ENCODE measurements around the gene SEMA6B.

The SEMA6B gene

DNA sequence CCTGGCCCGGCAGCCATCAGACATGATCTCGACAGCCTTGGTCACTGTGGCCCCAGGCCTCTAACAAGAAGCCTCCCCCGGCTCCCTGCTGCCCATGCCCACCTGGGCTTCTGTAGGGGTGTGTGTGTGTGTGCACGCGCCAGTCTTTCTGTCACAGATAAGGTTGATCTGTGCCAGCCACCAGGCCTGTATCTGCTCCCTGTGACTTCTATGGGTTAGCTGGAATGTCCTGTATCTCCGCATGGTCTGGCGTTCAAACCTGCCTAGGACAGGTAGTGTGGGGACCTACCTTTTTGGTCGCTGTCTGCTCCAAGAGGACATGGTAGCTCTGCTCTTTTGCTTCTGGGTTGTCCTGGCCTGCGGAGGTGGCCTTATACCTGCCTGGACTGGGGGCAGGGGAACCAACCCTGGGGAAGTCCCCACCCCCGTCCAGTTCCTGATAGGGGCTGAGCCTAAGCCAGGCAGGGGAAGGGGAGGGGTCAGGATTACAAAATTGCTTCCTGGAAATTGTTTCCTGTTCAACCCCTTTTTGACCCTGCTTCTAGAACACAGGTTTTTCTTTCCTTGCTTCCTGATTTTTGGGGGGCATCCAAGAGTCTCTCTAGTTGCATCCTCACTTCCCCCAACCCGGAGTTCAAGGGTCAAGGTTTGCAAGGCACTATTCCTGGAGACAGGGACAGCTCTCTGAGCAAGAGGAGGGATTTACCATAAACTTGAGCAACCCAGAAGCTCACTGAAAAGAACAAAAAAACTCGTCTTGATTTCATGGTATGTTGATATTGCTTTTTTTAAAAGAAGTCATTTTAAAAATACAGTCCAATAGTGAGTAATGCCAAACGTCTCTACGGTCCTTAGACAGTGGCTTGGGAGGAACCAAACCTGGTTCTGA, 19.5 kb downstream of the SEMA6B start, which contains the start of gene LRG1:
Gene LRG1 (minus strand): TSS at position 344 of the 889 bp plus-strand sequence. CDS start 23 bp downstream, at position 321.
- DNase-seq (ENCODE audit: low read depth, low spot score): no peak
- H3K27ac ChIP-seq: no peak within 1 kb of the TSS
- TF ChIP-seq POLR2AphosphoS5 (IDR thresholded peaks at IDR 0.05; ENCODE audit: borderline replicate concordance, low read depth, low read length) (no peak), EZH2 (IDR thresholded peaks at IDR 0.05) (no peak), FOXP2 (optimal IDR thresholded peaks at IDR 0.05; ENCODE audit: control extremely low read depth, extremely low read length, insufficient read depth) (no peak)
- no peak within 1 kb of the TSS for H3K9ac ChIP-seq (ENCODE audit: insufficient read length)
- H3K4me3 ChIP-seq: no peak within 1 kb of the TSS
- no peaks in the 10 kb centered on the region for H3K9me3 ChIP-seq (ENCODE audit: low read depth, low read length)
- H3K36me3 ChIP-seq (ENCODE audit: insufficient read depth, low read length): no peaks in the 10 kb centered on the region

DNA sequence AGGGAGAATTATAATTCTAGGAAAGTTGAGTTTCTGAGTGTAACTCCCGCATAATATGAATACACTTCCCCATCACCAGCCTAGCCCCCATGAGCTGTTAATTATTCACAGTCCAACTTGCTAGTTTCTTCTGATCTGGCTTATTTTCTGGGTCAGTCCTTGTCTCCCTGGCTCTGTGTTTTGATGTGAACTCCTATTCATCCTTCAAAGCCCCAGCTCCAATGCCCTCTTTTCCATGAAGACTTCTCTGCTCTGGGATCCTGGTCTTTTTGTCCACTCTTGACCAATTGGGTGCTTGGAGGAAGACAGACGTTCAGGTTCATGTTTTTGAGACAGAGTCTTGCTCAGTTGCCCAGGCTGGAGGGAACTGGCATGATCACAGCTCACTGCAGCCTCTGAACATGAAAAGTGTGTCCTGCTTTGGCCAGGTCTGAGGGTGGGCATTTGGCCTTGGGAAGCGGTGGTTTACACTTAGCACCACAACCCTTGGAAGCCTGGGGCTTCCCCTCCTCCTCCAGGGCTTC, 20.3 kb downstream of the SEMA6B start:
- H3K9ac ChIP-seq (ENCODE audit: insufficient read length): no peak overlapping the region

DNA sequence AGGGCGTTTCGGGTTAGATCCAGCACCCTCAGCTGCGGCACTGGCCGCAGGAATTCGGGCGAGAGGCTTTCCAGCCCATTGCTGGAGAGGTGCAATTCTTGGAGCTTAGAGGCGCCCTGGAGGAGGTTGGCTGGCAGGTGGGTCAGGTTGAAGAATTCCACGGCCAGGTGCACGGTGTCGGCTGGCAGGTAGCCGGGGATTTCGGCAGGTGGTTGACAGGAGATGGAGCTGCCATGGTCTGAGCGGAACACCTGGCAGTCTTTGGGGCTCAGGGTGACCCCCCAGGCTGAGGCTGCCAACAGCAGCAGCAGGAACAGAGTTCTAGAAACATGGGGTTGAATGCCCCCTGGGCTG, 20.9 kb downstream of the SEMA6B start:
- Histone ChIP-seq H3K9me3 (ENCODE audit: low read depth, low read length) (no peaks in the 10 kb centered on the region), H3K4me3 (no peak overlapping the region), H3K36me3 (ENCODE audit: insufficient read depth, low read length) (no peaks in the 10 kb centered on the region), H3K27ac (no peak overlapping the region), H3K9ac (ENCODE audit: insufficient read length) (no peak overlapping the region)
- DNase-seq (ENCODE audit: low read depth, low spot score): no peak
- TF ChIP-seq FOXP2 (optimal IDR thresholded peaks at IDR 0.05; ENCODE audit: control extremely low read depth, extremely low read length, insufficient read depth): no peak
- no peak for TF ChIP-seq POLR2AphosphoS5 (IDR thresholded peaks at IDR 0.05; ENCODE audit: borderline replicate concordance, low read depth, low read length)
- TF ChIP-seq EZH2 (IDR thresholded peaks at IDR 0.05): no peak

More for the DNA sequence above, 20.3 kb downstream of the SEMA6B start:
- Histone ChIP-seq H3K27ac (no peak overlapping the region), H3K9me3 (ENCODE audit: low read depth, low read length) (no peaks in the 10 kb centered on the region), H3K36me3 (ENCODE audit: insufficient read depth, low read length) (no peaks in the 10 kb centered on the region), H3K4me3 (no peak overlapping the region)
- no peak for DNase-seq (ENCODE audit: low read depth, low spot score)
- TF ChIP-seq EZH2 (IDR thresholded peaks at IDR 0.05): no peak
- TF ChIP-seq FOXP2 (optimal IDR thresholded peaks at IDR 0.05; ENCODE audit: control extremely low read depth, extremely low read length, insufficient read depth): no peak
- TF ChIP-seq POLR2AphosphoS5 (IDR thresholded peaks at IDR 0.05; ENCODE audit: borderline replicate concordance, low read depth, low read length): no peak

DNA sequence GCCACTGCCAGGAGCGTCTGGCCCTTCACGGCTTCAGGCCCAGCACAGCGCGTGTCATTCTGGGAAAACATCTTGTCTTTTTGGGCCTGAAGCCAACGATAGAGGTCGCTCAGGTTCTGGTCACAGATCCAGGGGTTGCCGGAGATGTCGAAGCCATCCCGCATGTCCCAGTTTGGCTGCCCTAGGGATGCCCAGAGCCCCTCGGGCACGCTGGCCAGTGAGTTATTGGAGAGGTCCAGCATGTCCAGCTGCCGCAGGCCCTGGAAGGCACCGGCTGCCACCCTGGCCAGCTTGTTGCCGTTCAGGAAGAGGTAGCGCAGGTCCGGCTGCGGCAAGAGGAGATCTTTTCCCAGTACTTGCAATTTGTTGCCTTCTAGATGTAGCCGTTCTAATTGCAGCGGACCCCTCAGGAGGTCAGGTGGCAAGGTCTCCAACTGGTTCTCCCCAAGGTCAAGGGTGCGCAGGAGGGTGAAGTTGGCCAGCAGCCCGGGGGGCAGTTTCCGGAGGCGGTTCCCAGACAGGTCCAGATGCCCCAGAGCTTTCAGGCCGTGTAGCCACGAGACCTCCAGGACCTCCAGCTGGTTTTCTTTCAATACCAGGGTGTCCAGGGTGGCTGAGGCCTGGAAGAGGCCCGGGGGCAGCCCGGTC, 21.4 kb downstream of the SEMA6B start:
- no peak for DNase-seq (ENCODE audit: low read depth, low spot score)
- Histone ChIP-seq H3K9ac (ENCODE audit: insufficient read length) (no peak overlapping the region), H3K9me3 (ENCODE audit: low read depth, low read length) (no peaks in the 10 kb centered on the region), H3K27ac (no peak overlapping the region), H3K4me3 (no peak overlapping the region), H3K36me3 (ENCODE audit: insufficient read depth, low read length) (no peaks in the 10 kb centered on the region)
- no peak for TF ChIP-seq POLR2AphosphoS5 (IDR thresholded peaks at IDR 0.05; ENCODE audit: borderline replicate concordance, low read depth, low read length)
- TF ChIP-seq FOXP2 (optimal IDR thresholded peaks at IDR 0.05; ENCODE audit: control extremely low read depth, extremely low read length, insufficient read depth): no peak
- no peak for TF ChIP-seq EZH2 (IDR thresholded peaks at IDR 0.05)

DNA sequence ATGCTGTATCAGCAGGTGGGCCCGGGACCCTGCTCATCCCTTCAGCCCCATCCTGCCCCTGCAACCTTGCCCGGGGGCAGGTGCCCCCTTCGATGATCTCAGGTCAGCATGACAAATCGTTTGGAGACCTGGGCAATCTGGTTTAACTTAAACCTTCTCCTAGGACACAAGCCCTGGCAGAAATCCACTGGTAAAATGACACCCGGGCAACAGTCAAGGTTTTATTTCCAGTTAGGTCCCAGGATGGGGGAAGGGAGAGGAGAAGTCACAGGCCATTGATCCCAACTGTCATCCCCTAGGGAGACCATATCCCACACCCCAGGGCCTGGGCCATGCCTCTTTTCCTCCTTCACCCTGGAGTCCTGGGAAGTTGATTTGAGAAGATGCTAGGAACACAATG, 22.7 kb downstream of the SEMA6B start:
- H3K36me3 ChIP-seq (ENCODE audit: insufficient read depth, low read length): no peaks in the 10 kb centered on the region
- no peak for DNase-seq (ENCODE audit: low read depth, low spot score)
- no peak for TF ChIP-seq POLR2AphosphoS5 (IDR thresholded peaks at IDR 0.05; ENCODE audit: borderline replicate concordance, low read depth, low read length)
- no peak for TF ChIP-seq EZH2 (IDR thresholded peaks at IDR 0.05)
- TF ChIP-seq FOXP2 (optimal IDR thresholded peaks at IDR 0.05; ENCODE audit: control extremely low read depth, extremely low read length, insufficient read depth): no peak
- no peaks in the 10 kb centered on the region for H3K9me3 ChIP-seq (ENCODE audit: low read depth, low read length)
- no peak overlapping the region for H3K4me3 ChIP-seq
- no peak overlapping the region for H3K27ac ChIP-seq
- H3K9ac ChIP-seq (ENCODE audit: insufficient read length): no peak overlapping the region

DNA sequence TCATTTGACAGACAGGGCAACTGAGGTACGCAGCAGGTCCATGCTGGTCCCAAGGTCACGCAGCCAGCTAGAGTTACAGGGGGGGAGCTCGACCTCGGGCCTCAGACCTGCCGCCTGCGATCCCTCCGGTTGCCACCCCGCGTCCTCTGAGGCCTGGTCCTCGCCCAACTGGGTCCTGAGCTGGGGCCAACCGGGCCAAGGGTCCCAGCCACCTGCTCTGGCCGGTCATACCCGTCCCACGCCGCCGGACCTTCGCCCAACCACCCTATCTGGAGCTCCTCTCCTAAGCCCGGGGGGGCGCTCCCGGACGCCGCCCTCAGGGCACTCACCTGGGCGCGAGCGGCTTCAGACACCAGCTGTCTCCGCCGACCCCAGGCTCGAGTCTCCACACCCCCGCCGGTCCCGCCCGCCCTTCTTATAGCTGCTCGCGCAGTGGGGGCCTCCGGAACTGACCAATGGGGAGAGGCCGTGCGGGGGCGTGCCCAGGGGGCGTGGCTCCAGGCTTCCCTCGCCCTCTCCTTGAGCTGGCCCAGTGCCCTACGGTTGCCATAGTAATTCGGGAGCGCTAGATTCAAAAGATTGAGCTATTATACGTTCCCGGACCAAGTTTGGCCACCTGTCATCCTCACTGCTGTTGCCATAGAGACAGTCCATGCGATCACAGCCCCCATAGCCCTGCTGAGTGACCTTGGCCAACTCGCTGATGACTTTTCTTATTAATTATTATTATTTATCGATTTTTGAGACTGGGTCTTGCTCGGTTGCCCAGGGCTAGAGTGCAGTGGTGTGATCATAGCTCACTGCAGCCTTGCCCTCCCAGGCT, 24.4 kb downstream of the SEMA6B start, which contains the start of gene PLIN5:
Gene PLIN5 (minus strand): TSS at position 389 of the 823 bp plus-strand sequence. CDS start 1,150 bp downstream, outside the sequence.
- H3K4me3 ChIP-seq: peak within 1 kb of the TSS; percentile 65
- DNase-seq (ENCODE audit: low read depth, low spot score): peak; percentile 56
- no peaks in the 10 kb centered on the region for H3K36me3 ChIP-seq (ENCODE audit: insufficient read depth, low read length)
- H3K9me3 ChIP-seq (ENCODE audit: low read depth, low read length): no peaks in the 10 kb centered on the region
- no peak within 1 kb of the TSS for H3K9ac ChIP-seq (ENCODE audit: insufficient read length)
- TF ChIP-seq POLR2AphosphoS5 (IDR thresholded peaks at IDR 0.05; ENCODE audit: borderline replicate concordance, low read depth, low read length) (no peak; the same call in 1 of the 2 replicates), EZH2 (IDR thresholded peaks at IDR 0.05) (no peak), FOXP2 (optimal IDR thresholded peaks at IDR 0.05; ENCODE audit: control extremely low read depth, extremely low read length, insufficient read depth) (no peak)
- no peak within 1 kb of the TSS for H3K27ac ChIP-seq

DNA sequence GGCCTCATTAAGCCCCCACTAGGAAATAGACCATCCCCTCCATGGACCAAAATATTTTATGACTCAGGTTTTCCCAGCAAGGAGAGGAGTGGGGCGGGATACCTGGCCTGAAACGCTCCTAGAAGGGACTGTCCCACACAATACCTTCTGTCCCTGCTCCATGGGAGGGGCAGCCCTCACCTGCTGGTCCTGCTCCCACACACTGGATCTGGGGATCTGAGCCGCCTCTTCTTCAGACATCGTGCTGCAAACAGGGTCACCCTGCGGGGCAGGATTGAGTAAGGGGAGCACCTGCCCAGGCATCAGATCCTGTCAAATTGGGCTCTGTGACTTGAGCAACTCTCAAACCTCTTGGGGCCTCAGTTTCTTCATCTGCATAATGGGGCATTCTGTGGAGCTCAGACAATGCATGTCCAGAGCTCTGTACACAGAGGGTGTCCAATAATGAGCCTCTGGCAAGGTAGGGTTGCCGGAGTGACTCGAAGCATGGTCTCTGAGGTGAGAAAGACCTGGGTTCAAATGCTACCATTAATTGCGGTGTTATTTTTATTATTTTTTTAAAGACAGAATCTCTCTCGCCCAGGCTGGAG, 25.6 kb downstream of the SEMA6B start:
- no peak overlapping the region for H3K27ac ChIP-seq
- no peak overlapping the region for H3K4me3 ChIP-seq
- H3K9me3 ChIP-seq (ENCODE audit: low read depth, low read length): no peaks in the 10 kb centered on the region
- no peak for TF ChIP-seq POLR2AphosphoS5 (IDR thresholded peaks at IDR 0.05; ENCODE audit: borderline replicate concordance, low read depth, low read length)
- no peak for TF ChIP-seq EZH2 (IDR thresholded peaks at IDR 0.05)
- TF ChIP-seq FOXP2 (optimal IDR thresholded peaks at IDR 0.05; ENCODE audit: control extremely low read depth, extremely low read length, insufficient read depth): no peak
- DNase-seq (ENCODE audit: low read depth, low spot score): no peak
- no peaks in the 10 kb centered on the region for H3K36me3 ChIP-seq (ENCODE audit: insufficient read depth, low read length)
- no peak overlapping the region for H3K9ac ChIP-seq (ENCODE audit: insufficient read length)
